Psoas muscle (tissue), 8 donors: ENCODE measurements around the gene NRP2. TPM values are rescaled to one million over a fixed set of nuclear protein-coding genes. Genes with fewer than 3 reads are reported as not detected.

Source experiments
- ATAC-seq, 4 donors: fragments of 200-7000 bp; cut with Tn5 transposase; one replicate each; pipeline ENCODE4 v1.9.1; 2020; ENCODE audit warnings: moderate library complexity in 3 of 4, mild to moderate bottlenecking in 2 of 4
- DNase-seq, 2 donors: peaks; one replicate each; pipeline ENCODE4 v3.0.0-alpha.2; 2020
- H3K27ac ChIP-seq: fragments of 200-600 bp; one replicate; pipeline ENCODE4 v1.8.0; 2022
- H3K27me3 ChIP-seq, 3 donors: fragments of 200-600 bp in 1 of 3; one replicate each; pipeline versions ENCODE4 v1.6.1 to v1.8.0; 2013 to 2022; ENCODE audit warnings: low read length in 2 of 3, mild to moderate bottlenecking in 2 of 3, moderate library complexity in 1 of 3; ENCODE audit not compliant: insufficient read depth in 3 of 3
- H3K36me3 ChIP-seq, 2 donors: fragments of 200-600 bp in 1 of 2; one replicate each; pipeline versions ENCODE4 v1.6.1 to v1.8.0; 2013 to 2022; ENCODE audit warnings: low read depth in 1 of 2, mild to moderate bottlenecking in 1 of 2, moderate library complexity in 1 of 2; ENCODE audit not compliant: insufficient read depth in 1 of 2
- H3K4me1 ChIP-seq: fragments of 200-600 bp; one replicate; pipeline ENCODE4 v1.8.0; 2022
- H3K4me3 ChIP-seq: fragments of 200-600 bp; one replicate; pipeline ENCODE4 v1.8.0; 2022; ENCODE audit warnings: mild to moderate bottlenecking
- H3K9me3 ChIP-seq: fragments of 200-600 bp; one replicate; pipeline ENCODE4 v1.8.0; 2022
- WGBS, 3 donors: extraction: QIAGEN DNeasy Blood & Tissue Kit; methylation state at CpG; one replicate each; pipeline versions ENCODE4 v1.1.6 to v1.1.7; 2013; 5-methylcytosine and 5-hydroxymethylcytosine counted together
- intact Hi-C, 2 donors: fragments of 100-400 bp; cut with DNase I; formaldehyde crosslinking; loops; one replicate each; pipeline versions ENCODE4 v1.11.0 to v1.14.2; 2022
- polyA plus RNA-seq, 3 donors: library from polyadenylated mRNA; stranded (reverse); fragments of 200-250 nt; gene quantifications; one replicate each; pipeline ENCODE4 v1.2.3, GENCODE V29; 2013
- total RNA-seq, 4 donors: library from RNA; stranded (reverse); fragmentation: NEBNext Ultra II Directional in 2 of 4; extraction: Animal tissue kit (Norgen Biotek cat#: 25700) in 2 of 4; gene quantifications; one replicate each; pipeline versions ENCODE4 v1.2.1 to v1.2.4, GENCODE V29; 2021 to 2023
- TF ChIP-seq, protein P1 (sequence below): fragments of 200-600 bp; IDR thresholded peaks from one replicate; pipeline ENCODE4 v1.8.0; 2022; ENCODE audit warnings: antibody characterized with exemption
- donor health status: healthy with polysubstance abuse.
- donor health status: DM: no; HTN: no; CAD: no; lungs with moderate emphysema.
- donor health status: Bipolar disorder and iron deficiency.
- donor health status: healthy.
- donor health status: DM: yes; HTN: yes; CAD: no.
- donor health status: DM: no; HTN: no; CAD: no.
- donor health status: DM: no; HTN: no; CAD: no.
- donor health status: DM: yes; HTN: yes; CAD: no.

The NRP2 gene
- total and polyA plus RNA-seq, 7 donors: 0.67 to 6.9 (median 2.4) TPM

DNA sequence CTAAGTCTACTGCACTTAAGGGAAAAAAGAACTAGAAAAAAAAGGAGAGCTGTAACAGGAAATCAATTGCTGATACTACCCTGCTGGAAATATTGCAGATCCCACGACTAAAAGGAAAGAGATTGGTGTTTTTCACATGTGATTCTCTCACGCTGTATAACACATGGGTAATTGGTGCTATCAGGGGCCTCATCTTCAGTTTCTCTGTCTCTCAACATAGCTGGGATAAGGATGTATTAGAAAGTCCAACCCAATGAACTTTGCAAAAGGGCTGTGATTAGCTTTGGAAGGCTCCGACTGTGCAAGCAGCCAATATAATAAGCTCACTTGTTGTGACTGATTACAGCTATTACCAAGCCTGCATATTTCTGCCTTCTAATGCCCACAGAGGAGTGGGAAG is 133.4 kb downstream of the NRP2 start:
- DNase-seq (no peak), ATAC-seq (no peak)
- Histone ChIP-seq H3K4me1 (no peaks in the 10 kb centered on the region), H3K9me3 (no peaks in the 10 kb centered on the region), H3K36me3 (no peaks in the 10 kb centered on the region), H3K27me3 (peaks cover 0 to 3% (median 0%) of the 10 kb centered on the region in 3 donors), H3K4me3 (no peak overlapping the region), H3K27ac (no peak overlapping the region)
- TF ChIP-seq, protein P1, sequence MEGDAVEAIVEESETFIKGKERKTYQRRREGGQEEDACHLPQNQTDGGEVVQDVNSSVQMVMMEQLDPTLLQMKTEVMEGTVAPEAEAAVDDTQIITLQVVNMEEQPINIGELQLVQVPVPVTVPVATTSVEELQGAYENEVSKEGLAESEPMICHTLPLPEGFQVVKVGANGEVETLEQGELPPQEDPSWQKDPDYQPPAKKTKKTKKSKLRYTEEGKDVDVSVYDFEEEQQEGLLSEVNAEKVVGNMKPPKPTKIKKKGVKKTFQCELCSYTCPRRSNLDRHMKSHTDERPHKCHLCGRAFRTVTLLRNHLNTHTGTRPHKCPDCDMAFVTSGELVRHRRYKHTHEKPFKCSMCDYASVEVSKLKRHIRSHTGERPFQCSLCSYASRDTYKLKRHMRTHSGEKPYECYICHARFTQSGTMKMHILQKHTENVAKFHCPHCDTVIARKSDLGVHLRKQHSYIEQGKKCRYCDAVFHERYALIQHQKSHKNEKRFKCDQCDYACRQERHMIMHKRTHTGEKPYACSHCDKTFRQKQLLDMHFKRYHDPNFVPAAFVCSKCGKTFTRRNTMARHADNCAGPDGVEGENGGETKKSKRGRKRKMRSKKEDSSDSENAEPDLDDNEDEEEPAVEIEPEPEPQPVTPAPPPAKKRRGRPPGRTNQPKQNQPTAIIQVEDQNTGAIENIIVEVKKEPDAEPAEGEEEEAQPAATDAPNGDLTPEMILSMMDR: no peak
- intact Hi-C loops: no loop called here
- WGBS, 3 donors: 84 to 88% (median 85%) methylated on average over 3 of the region's 3 CpGs

- Histone ChIP-seq H3K4me1 (no peaks in the 10 kb centered on the region), H3K27me3 (peaks cover 0 to 3% (median 0%) of the 10 kb centered on the region in 3 donors), H3K27ac (no peak overlapping the region), H3K9me3 (no peaks in the 10 kb centered on the region), H3K4me3 (no peak overlapping the region), H3K36me3 (no peaks in the 10 kb centered on the region)
- TF ChIP-seq, protein P1: no peak
- intact Hi-C loops: no loop called here
- DNase-seq (no peak), ATAC-seq (no peak)
Measured at GRCh38 chr2:205816268-205816667, 134.0 kb downstream of the NRP2 start.

GRCh38 chr2:205822579-205822978 is 140.3 kb downstream of the NRP2 start:
- ATAC-seq (no peak), DNase-seq (no peak)
- H3K4me3 ChIP-seq: no peak overlapping the region
- no peaks in the 10 kb centered on the region for H3K9me3 ChIP-seq
- H3K4me1 ChIP-seq: no peaks in the 10 kb centered on the region
- intact Hi-C loops: no loop called here
- TF ChIP-seq, protein P1: no peak
- no peak overlapping the region for H3K27ac ChIP-seq
- WGBS, 3 donors: 93 to 98% (median 98%) methylated on average over 2 of the region's 2 CpGs
- no peaks in the 10 kb centered on the region for H3K36me3 ChIP-seq
- no peaks in the 10 kb centered on the region for H3K27me3 ChIP-seq

DNA sequence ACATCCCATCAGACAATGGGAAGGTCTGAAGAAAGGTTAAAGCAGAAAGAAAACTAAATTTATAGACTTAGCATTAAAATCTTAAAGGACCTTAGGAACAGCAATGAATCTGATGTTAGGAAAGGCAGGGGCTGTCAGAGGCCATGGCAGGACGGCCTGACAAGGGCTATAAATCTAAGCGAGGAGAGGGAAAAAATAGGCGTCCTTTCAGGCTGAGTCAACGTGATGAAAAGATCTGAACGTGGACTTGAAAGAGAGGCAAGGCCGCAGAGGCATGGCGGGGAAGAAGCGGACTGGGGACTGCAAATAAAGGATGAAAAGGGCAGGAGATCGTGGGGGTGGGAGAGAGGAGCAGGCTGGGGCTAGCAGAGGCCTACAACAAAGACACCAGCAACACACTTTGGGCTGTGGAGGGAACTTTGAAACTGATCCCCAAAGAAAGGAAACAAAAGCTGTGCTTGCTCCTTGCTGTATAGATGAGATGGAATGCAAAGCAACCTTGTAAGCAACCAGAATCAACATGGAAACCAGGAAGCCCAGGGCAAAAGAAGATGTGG is 145.6 kb downstream of the NRP2 start:
- Histone ChIP-seq H3K27me3 (no peaks in the 10 kb centered on the region), H3K4me1 (no peaks in the 10 kb centered on the region), H3K9me3 (no peaks in the 10 kb centered on the region), H3K36me3 (no peaks in the 10 kb centered on the region), H3K27ac (no peak overlapping the region), H3K4me3 (no peak overlapping the region)
- WGBS, 3 donors: 84 to 89% (median 87%) methylated on average over 9 of the region's 9 CpGs
- intact Hi-C loops: no loop called here
- TF ChIP-seq, protein P1: no peak
- ATAC-seq (no peak), DNase-seq (no peak)

- no peaks in the 10 kb centered on the region for H3K36me3 ChIP-seq
- H3K27ac ChIP-seq: no peak overlapping the region
- TF ChIP-seq, protein P1: no peak
- no peaks in the 10 kb centered on the region for H3K4me1 ChIP-seq
- ATAC-seq (no peak), DNase-seq (no peak)
- H3K27me3 ChIP-seq: peaks cover 0 to 4% (median 0%) of the 10 kb centered on the region in 3 donors
- intact Hi-C loops: no loop called here
- 30 to 50% (median 41%) methylated on average over 2 of the region's 2 CpGs for WGBS, 3 donors
- no peaks in the 10 kb centered on the region for H3K9me3 ChIP-seq
- H3K4me3 ChIP-seq: no peak overlapping the region
Measured at GRCh38 chr2:205833864-205834263, 151.6 kb downstream of the NRP2 start.
